ENCODE measurements around the gene OR4D5. TPM values are rescaled to one million over a fixed set of nuclear protein-coding genes. Genes with fewer than 3 reads are reported as not detected.

OR4D5 gene
- total and polyA plus RNA-seq, 2 donors (not counting 1 experiment from before 2014, with no cell fraction given): not detected

DNA sequence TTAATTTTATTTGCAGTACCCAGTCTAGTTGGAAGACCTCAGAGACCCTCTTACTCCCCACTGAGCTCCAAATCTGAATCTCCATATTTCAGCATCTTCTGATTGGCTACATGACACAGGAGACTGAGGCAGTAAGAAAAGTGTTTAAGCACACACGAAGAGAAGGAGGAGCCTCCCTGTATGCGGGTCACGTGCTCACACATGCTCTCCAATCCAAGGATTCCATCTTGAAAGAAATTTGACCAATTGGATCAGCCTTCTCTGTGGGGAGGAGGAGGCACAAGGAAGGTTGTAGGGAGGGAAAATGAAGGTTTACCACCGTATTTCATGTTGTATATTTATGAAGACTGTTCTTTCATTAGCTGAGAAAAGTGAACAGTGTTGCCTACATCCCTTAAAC is 3.0 kb downstream of the OR4D5 start:
- TF ChIP-seq EZH2 (IDR thresholded peaks at IDR 0.05; ENCODE audit: low read length, missing control alignments): no peak
- TF ChIP-seq, protein P1, sequence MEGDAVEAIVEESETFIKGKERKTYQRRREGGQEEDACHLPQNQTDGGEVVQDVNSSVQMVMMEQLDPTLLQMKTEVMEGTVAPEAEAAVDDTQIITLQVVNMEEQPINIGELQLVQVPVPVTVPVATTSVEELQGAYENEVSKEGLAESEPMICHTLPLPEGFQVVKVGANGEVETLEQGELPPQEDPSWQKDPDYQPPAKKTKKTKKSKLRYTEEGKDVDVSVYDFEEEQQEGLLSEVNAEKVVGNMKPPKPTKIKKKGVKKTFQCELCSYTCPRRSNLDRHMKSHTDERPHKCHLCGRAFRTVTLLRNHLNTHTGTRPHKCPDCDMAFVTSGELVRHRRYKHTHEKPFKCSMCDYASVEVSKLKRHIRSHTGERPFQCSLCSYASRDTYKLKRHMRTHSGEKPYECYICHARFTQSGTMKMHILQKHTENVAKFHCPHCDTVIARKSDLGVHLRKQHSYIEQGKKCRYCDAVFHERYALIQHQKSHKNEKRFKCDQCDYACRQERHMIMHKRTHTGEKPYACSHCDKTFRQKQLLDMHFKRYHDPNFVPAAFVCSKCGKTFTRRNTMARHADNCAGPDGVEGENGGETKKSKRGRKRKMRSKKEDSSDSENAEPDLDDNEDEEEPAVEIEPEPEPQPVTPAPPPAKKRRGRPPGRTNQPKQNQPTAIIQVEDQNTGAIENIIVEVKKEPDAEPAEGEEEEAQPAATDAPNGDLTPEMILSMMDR (conservative IDR thresholded peaks at IDR 0.05 in 1 of 2, IDR thresholded peaks at IDR 0.05 in 1 of 2; ENCODE audit: low read depth in 1 of 2, low read length in 2 of 2): no peak
- DNase-seq (ENCODE audit: low read depth in 2 of 2): no peak
- Histone ChIP-seq H3K27ac (ENCODE audit: insufficient read depth, low read length) (no peak overlapping the region), H2AFZ (ENCODE audit: low read length) (no peak overlapping the region), H3K9me3 (ENCODE audit: control insufficient read depth, insufficient read depth, low read depth, low read length) (no peaks in the 10 kb centered on the region), H3K9ac (ENCODE audit: insufficient read depth, low read length) (no peak overlapping the region), H3K4me3 (replicated peaks in 1 of 4; ENCODE audit: control extremely low read depth in 1 of 4, insufficient read depth in 1 of 4, low read depth in 3 of 4, low read length in 4 of 4) (no peak overlapping the region), H3K36me3 (ENCODE audit: control insufficient read depth, insufficient read depth, low read length) (no peaks in the 10 kb centered on the region), H3K79me2 (ENCODE audit: control insufficient read depth, insufficient read depth, low read length) (no peaks in the 10 kb centered on the region), H4K20me1 (ENCODE audit: control insufficient read depth, extremely low read depth, insufficient read depth, low read length) (no peaks in the 10 kb centered on the region), H3K27me3 (ENCODE audit: control insufficient read depth, insufficient read depth, low read length) (no peaks in the 10 kb centered on the region), H3K4me2 (ENCODE audit: extremely low read depth, insufficient read depth, low read length) (no peak overlapping the region), H3K4me1 (ENCODE audit: control insufficient read depth, extremely low read depth, insufficient read depth, low read length) (no peaks in the 10 kb centered on the region)

DNA sequence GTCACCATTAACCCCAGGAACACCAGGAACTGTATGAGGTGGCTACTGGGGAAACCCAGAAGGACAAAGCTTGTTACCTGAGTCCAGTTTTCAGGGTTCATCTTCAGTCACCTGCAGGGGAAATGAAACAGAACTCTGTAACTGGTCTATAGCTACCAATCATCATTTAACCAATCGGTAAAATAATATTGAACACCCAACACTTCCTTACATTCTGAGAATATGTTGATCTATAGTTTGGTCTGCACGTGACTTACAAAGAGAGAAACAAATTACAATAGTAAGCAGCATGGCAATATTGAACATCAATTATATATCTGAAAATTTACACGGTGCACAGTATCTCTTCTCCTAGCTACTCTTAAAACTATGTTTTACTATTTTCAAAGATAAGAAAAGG is 4.3 kb downstream of the OR4D5 start, which contains the start of gene OR6T1:
OR6T1 (minus strand) TSS at position 101 of the 400 bp plus-strand sequence; CDS start at position 101, 0 bp downstream.
- no peaks in the 10 kb centered on the region for H3K9me3 ChIP-seq (ENCODE audit: control insufficient read depth, insufficient read depth, low read depth, low read length)
- H3K27ac ChIP-seq (ENCODE audit: insufficient read depth, low read length): no peak within 1 kb of the TSS
- H4K20me1 ChIP-seq (ENCODE audit: control insufficient read depth, extremely low read depth, insufficient read depth, low read length): no peaks in the 10 kb centered on the region
- TF ChIP-seq, protein P1 (conservative IDR thresholded peaks at IDR 0.05 in 1 of 2, IDR thresholded peaks at IDR 0.05 in 1 of 2; ENCODE audit: low read depth in 1 of 2, low read length in 2 of 2): no peak
- no peak for TF ChIP-seq EZH2 (IDR thresholded peaks at IDR 0.05; ENCODE audit: low read length, missing control alignments)
- no peak within 1 kb of the TSS for H3K4me2 ChIP-seq (ENCODE audit: extremely low read depth, insufficient read depth, low read length)
- no peaks in the 10 kb centered on the region for H3K36me3 ChIP-seq (ENCODE audit: control insufficient read depth, insufficient read depth, low read length)
- H3K79me2 ChIP-seq (ENCODE audit: control insufficient read depth, insufficient read depth, low read length): no peaks in the 10 kb centered on the region
- no peak within 1 kb of the TSS for H2AFZ ChIP-seq (ENCODE audit: low read length)
- no peaks in the 10 kb centered on the region for H3K4me1 ChIP-seq (ENCODE audit: control insufficient read depth, extremely low read depth, insufficient read depth, low read length)
- no peak for DNase-seq (ENCODE audit: low read depth in 2 of 2)
- no peak within 1 kb of the TSS for H3K4me3 ChIP-seq (replicated peaks in 1 of 4; ENCODE audit: control extremely low read depth in 1 of 4, insufficient read depth in 1 of 4, low read depth in 3 of 4, low read length in 4 of 4)
- H3K9ac ChIP-seq (ENCODE audit: insufficient read depth, low read length): no peak within 1 kb of the TSS
- H3K27me3 ChIP-seq (ENCODE audit: control insufficient read depth, insufficient read depth, low read length): no peaks in the 10 kb centered on the region

DNA sequence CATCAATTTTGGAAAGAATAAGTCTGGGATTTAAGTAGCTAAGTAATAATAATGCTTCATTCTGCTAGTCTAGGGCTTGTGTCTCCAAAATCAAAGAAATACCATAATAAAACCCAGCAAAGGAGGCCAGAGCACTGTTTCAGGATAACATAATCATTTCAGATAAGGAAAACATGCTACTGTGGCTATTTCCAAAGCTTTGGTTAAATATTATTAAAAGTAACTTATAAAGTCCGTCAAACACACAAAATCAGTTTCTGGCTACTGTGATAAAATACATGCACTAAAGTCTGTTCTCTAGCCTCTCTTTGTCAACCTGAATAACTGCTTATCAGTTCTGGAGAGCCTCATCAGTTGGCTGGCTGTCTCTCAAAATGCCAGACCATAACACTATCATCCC is 5.7 kb downstream of the OR4D5 start:
- Histone ChIP-seq H3K79me2 (ENCODE audit: control insufficient read depth, insufficient read depth, low read length) (no peaks in the 10 kb centered on the region), H4K20me1 (ENCODE audit: control insufficient read depth, extremely low read depth, insufficient read depth, low read length) (no peaks in the 10 kb centered on the region), H3K9ac (ENCODE audit: insufficient read depth, low read length) (no peak overlapping the region)

More for the DNA sequence above, 5.7 kb downstream of the OR4D5 start:
- no peak overlapping the region for H3K4me2 ChIP-seq (ENCODE audit: extremely low read depth, insufficient read depth, low read length)
- no peaks in the 10 kb centered on the region for H3K9me3 ChIP-seq (ENCODE audit: control insufficient read depth, insufficient read depth, low read depth, low read length)
- TF ChIP-seq, protein P1 (conservative IDR thresholded peaks at IDR 0.05 in 1 of 2, IDR thresholded peaks at IDR 0.05 in 1 of 2; ENCODE audit: low read depth in 1 of 2, low read length in 2 of 2): no peak
- no peak for TF ChIP-seq EZH2 (IDR thresholded peaks at IDR 0.05; ENCODE audit: low read length, missing control alignments)
- no peak overlapping the region for H3K4me3 ChIP-seq (replicated peaks in 1 of 4; ENCODE audit: control extremely low read depth in 1 of 4, insufficient read depth in 1 of 4, low read depth in 3 of 4, low read length in 4 of 4)
- H3K27me3 ChIP-seq (ENCODE audit: control insufficient read depth, insufficient read depth, low read length): no peaks in the 10 kb centered on the region
- no peaks in the 10 kb centered on the region for H3K36me3 ChIP-seq (ENCODE audit: control insufficient read depth, insufficient read depth, low read length)
- no peak overlapping the region for H3K27ac ChIP-seq (ENCODE audit: insufficient read depth, low read length)
- no peak for DNase-seq (ENCODE audit: low read depth in 2 of 2)
- H2AFZ ChIP-seq (ENCODE audit: low read length): no peak overlapping the region
- no peaks in the 10 kb centered on the region for H3K4me1 ChIP-seq (ENCODE audit: control insufficient read depth, extremely low read depth, insufficient read depth, low read length)
